Vagina (tissue), 2 donors: ENCODE data around the gene PRDM2.

Experiments used
- POLR2AphosphoS5 ChIP-seq, 2 donors: sonication (generic); formaldehyde crosslinking; IDR thresholded peaks; one replicate each; pipeline ENCODE4 v1.9.0; 2017; ENCODE audit warnings: antibody characterized with exemption in 2 of 2, mild to moderate bottlenecking in 2 of 2, low read depth in 1 of 2; ENCODE audit not compliant: insufficient read depth in 1 of 2
- TF ChIP-seq, protein P1 (sequence below), 3 experiments: fragments of 450-650 bp in 2 of 3; fragments of 200-600 bp in 1 of 3; sonication (generic) in 1 of 3; IDR thresholded peaks; one replicate each; pipeline ENCODE4 v1.5.1; 2017 to 2019; ENCODE audit warnings: antibody characterized with exemption in 3 of 3, mild to moderate bottlenecking in 2 of 3, moderate library complexity in 2 of 3

DNA sequence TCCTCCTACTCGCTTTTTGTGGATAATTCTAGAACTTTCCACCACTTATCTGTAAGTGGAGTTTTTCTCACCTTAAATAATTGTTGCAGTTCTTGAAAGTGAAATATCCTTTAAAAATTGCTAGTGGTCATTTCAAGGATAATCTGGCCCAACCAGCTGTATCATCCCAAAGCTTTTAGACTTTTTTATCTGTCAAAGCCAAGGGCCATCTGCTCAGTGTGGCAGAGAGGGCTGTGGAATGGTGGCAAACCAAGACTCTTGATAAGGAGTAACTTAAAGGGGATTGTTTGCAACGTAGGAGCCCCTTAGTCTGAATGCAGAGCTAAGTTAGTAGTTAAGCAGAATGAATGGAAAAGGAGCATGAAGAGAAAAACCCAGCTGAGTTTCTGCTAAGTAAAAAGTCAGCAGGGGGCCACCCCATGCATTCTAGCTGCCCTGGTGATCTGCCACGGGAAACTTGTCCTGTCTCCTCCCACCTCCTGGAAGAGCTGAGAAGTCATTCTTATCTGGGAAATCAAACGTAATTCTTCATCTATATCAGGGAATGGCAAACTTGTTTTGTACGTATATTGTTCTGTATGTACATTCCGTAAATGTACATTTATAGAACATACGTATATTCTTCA, 169.3 kb downstream of the PRDM2 start:
- TF ChIP-seq, protein P1, sequence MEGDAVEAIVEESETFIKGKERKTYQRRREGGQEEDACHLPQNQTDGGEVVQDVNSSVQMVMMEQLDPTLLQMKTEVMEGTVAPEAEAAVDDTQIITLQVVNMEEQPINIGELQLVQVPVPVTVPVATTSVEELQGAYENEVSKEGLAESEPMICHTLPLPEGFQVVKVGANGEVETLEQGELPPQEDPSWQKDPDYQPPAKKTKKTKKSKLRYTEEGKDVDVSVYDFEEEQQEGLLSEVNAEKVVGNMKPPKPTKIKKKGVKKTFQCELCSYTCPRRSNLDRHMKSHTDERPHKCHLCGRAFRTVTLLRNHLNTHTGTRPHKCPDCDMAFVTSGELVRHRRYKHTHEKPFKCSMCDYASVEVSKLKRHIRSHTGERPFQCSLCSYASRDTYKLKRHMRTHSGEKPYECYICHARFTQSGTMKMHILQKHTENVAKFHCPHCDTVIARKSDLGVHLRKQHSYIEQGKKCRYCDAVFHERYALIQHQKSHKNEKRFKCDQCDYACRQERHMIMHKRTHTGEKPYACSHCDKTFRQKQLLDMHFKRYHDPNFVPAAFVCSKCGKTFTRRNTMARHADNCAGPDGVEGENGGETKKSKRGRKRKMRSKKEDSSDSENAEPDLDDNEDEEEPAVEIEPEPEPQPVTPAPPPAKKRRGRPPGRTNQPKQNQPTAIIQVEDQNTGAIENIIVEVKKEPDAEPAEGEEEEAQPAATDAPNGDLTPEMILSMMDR (IDR thresholded peaks at IDR 0.05), result no peak
- no peak for TF ChIP-seq POLR2AphosphoS5 (IDR thresholded peaks at IDR 0.05; ENCODE audit: insufficient read depth in 1 of 2, low read depth in 1 of 2)
